Measurements from ENCODE around the gene POU2AF3.

DNA sequence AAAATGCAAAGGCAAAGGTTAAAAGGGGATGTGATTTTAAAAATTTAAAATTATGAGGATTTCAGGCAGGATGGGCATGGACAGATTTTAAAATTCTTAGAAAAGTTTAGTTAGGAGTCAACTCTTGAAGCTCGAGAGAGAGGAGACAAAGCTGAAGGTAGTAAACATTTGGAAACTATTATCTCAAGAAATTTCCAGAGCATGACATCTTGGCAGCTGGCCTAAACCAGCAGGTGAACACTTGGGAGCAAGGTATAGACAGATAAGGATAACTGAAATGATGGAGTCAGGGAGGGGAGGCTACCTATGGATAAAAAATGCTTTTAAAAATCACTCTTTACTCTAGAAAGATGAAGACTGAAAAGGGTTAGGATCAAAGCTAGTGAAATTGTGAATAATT lies 13.7 kb downstream of the POU2AF3 start:
- TF ChIP-seq, protein P1, sequence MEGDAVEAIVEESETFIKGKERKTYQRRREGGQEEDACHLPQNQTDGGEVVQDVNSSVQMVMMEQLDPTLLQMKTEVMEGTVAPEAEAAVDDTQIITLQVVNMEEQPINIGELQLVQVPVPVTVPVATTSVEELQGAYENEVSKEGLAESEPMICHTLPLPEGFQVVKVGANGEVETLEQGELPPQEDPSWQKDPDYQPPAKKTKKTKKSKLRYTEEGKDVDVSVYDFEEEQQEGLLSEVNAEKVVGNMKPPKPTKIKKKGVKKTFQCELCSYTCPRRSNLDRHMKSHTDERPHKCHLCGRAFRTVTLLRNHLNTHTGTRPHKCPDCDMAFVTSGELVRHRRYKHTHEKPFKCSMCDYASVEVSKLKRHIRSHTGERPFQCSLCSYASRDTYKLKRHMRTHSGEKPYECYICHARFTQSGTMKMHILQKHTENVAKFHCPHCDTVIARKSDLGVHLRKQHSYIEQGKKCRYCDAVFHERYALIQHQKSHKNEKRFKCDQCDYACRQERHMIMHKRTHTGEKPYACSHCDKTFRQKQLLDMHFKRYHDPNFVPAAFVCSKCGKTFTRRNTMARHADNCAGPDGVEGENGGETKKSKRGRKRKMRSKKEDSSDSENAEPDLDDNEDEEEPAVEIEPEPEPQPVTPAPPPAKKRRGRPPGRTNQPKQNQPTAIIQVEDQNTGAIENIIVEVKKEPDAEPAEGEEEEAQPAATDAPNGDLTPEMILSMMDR (IDR thresholded peaks at IDR 0.05) = no peak
- TF ChIP-seq EZH2 (IDR thresholded peaks at IDR 0.05; ENCODE audit: borderline replicate concordance, insufficient read depth, low read depth, low read length, poor library complexity, severe bottlenecking) = no peak
